NT2/D1 (cell line): ENCODE measurements around the gene ARSB.

ENCODE experiments used
- YY1 ChIP-seq: IDR thresholded peaks from 2 replicates; pipeline ENCODE4 v1.6.1; 2011; ENCODE audit not compliant: insufficient read length, insufficient read depth
- ZNF274 ChIP-seq: IDR thresholded peaks from 2 replicates; pipeline ENCODE4 v1.6.1; 2011; ENCODE audit warnings: mild to moderate bottlenecking, low read depth, low read length

DNA sequence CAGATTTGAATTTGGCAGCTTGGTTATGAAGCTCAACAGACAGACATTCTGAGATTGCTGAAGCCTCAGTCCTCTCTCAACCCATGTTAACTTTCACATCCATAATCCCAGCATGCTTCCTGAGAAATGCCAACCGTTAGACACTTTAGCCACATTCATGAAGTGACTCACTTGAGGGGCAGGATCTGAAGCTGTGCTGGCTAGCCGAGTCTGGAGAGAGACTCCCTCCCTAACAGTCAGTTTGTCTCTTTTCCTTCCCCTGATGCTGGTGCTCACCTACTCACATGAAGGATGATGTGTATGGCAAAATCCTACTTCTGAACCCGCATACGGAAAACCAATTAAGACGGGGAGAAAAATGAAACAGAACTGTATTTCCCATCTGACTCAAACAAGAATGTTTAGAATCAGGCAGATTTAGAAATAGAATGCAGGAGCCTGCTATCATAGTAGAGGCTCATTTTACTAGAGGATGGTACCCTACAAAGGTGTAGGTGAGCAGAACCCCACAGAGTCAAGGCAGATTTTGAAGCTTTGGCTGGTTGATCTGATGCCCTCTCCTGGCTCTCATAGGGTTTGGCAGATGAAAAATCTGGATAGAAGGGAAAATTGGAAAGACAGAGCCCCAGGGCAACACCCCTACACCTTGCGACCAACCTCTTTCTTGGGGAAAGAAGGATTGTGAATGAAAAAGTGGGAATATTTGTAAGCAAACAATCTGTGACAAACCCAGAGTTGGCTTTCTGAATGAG is 185.7 kb downstream of the ARSB start:
- no peak for TF ChIP-seq ZNF274
- TF ChIP-seq YY1, result no peak
